GM19468 (cell line): ENCODE measurements around the gene MALRD1.

Experiments used
- ATAC-seq: cut with Tn5 transposase; IDR thresholded peaks from one replicate; pipeline ENCODE4 v1.9.1; 2021; ENCODE audit warnings: mild to moderate bottlenecking, moderate library complexity, moderate number of reproducible peaks; ENCODE audit not compliant: unreplicated experiment; ENCODE audit errors: extremely low read depth

The MALRD1 gene

GRCh38 chr10:19549503-19549902, 500.9 kb downstream of the MALRD1 start:
- no peak for ATAC-seq

GRCh38 chr10:19556666-19557065, 508.1 kb downstream of the MALRD1 start:
- no peak for ATAC-seq

GRCh38 chr10:19561181-19561580, 512.6 kb downstream of the MALRD1 start:
- ATAC-seq, result no peak

DNA sequence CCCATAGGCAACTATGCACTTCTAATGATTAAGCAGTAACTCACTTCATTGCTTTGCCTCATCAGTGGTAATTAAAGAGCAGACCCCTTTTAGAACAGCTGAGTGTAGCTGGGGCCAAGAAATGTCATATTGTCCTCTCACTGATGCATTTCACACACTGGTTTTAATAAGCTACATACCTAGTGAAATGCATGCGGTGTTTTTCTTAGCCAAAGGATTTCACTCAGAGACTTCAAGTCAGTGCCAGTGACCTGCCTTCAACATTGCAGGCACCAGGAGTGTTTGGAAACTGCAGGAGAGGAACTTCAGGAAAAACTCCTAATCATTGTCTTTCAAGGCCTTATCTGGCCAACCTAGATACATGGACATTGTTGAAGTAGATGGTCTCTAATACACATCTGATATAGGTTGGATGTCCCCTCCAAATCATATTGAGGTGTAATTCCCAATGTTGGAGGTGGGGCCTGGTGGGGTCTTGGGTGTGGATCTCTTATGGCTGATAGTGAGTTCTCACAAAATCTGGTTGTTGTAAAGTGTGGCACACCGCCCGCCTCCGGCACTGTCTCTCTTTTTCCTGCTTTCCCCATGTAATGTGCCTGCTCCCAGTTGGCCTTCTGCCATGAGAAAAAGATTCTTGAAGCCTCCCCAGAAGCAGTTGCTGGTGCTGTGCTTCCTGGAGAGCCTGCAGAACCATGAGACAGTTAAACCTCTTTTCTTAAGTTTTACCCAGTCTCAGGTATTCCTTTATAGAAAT, 515.0 kb downstream of the MALRD1 start:
- ATAC-seq, result no peak

DNA sequence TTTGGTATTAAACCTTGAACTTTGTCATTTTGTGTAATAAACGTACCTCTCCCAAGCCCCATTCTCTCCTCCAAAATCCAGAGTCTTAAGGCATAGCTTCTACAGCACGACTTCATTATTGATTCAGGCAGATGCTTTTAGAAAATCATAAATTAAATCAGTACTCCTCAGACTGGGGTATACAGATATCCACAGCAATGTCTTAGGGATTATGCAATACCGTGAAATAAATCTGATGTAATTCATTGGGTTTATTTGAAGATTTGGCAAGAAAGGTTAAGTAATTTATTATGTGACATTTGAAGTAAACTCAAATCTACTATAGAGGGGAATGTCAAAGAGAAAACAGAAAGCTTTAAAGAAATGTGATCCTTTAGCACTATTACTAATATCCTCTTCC, 521.5 kb downstream of the MALRD1 start:
- no peak for ATAC-seq

- ATAC-seq, result no peak
Measured at GRCh38 chr10:19570991-19571390, 522.4 kb downstream of the MALRD1 start.

DNA sequence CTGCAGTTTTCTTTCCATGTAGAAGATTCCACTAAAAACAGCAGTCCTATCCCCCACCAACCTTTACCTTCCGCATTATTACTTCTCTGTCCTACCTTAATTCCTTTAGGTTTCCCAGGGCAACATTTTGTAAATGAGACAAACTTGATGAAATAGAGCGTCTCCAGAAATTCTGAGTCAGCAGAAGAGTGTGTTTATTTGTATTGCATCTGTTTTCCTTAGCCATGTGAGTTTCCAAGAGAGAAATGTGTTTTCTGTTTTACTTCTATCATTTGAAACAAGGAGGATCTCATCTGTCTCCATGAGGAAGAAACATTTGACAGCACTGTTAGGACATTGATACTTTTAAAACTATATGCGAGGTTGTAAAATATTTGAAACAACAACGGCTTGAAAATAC, 523.5 kb downstream of the MALRD1 start:
- no peak for ATAC-seq

- ATAC-seq, result no peak
Measured at GRCh38 chr10:19576576-19576975, 528.0 kb downstream of the MALRD1 start.

DNA sequence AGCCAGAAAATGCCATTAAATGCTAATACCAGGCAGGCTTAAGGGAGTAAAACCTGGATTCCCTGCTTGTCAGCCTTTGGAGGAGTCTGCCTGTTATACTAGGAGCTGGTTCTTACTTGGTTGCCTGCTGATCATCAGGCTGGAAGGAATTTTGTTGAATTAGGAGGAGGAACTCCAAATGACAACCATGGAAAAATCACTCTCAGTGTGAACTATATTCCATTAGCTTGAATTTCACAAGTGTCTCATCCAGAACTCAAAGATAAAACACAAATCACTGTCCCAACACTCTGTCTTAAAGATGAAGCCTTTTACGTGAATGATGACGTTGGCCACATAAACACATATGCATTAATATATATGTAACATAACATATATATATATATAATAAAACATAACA, 528.8 kb downstream of the MALRD1 start:
- ATAC-seq, result no peak

DNA sequence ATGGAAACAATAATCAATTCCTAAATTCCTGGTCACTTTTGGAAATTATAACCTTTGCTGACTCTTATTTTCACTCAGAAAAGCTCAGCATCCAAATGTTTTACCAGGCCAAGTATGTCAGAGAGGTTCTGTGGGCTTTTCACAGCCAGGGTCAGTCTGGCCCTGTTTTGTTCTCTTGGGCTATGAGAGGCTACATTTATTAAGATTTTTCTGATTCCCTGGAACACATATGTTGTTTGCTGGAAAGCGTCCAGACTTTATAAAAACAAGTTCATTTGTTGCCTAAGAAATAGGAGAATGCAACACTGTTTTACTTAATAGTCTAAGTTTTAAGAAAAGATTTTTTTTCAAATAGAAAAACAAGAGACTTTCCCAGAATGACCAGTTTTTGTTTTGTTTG, 529.2 kb downstream of the MALRD1 start:
- no peak for ATAC-seq

DNA sequence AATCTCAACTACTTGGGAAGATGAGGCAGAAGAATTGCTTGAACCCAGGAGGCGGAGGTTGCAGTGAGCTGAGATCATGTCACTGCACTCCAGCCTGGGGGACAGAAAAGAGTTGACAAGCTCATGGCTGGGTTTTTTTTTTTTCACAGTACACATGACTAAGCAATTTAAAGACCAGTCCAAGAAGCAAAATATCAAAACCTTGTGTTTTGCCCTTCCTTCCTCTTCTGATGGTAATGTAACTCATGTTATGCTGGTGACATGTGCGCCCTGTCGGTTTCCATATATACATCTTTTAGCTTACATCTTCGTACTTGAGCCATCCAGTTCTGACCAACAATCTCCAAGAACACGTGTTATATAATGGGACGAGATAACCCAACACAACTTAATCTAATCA, 530.0 kb downstream of the MALRD1 start:
- no peak for ATAC-seq

DNA sequence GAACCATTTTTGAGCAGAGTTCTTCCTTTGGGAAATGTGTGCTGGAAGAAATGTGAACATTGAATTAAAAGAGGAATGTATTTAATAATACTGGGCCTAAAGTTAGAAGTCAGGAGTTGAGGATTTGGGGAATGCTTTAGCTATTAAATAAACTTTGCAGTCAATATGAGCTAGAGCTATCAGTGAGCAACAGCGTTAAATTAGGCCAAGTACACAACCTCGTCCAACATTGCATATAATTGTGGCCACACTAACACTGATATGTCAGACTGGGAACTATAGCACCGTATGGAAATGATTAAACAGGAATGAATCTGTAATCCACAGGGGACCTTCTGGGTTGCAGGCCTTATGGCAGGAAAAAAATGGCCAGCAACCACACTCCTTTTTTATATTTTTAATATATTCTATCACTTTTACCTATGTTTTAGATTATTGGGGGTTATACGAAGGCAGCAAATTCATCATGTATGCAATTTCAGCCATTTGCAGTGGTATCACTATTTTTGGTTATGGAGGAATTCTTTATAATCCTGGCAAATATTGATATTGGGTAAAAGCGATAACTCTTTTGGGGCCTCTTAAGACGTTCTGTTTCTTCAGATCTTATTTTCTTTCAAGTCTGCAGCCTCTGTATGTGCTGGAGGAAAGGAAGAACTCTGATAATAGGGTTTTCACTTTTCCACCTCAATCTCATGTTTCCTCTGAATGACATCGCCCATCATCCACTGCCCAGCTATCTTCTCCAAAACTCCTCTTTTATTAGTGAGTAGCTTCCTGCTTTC, 531.4 kb downstream of the MALRD1 start:
- ATAC-seq, result no peak

GRCh38 chr10:19580691-19581090, 532.1 kb downstream of the MALRD1 start:
- no peak for ATAC-seq

DNA sequence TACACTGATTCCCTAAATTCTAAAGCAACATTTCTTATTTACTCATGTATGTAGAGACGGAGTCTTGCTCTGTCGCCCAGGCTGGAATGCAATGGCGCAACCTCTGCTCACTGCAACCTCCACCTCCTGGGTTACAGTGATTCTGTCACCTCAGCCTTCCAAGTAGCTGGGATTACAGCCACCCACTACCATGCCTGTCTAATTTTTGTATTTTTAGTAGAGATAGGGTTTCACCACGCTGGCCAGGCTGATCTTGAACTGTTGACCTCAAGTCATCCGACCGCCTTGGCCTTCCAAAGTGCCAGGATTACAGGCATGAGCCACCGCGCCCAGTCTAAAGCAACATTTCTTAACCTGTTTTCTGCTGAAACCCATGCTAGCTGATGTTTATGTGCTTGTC, 540.0 kb downstream of the MALRD1 start:
- no peak for ATAC-seq

- ATAC-seq, result no peak
Measured at GRCh38 chr10:19592276-19592675, 543.7 kb downstream of the MALRD1 start.

DNA sequence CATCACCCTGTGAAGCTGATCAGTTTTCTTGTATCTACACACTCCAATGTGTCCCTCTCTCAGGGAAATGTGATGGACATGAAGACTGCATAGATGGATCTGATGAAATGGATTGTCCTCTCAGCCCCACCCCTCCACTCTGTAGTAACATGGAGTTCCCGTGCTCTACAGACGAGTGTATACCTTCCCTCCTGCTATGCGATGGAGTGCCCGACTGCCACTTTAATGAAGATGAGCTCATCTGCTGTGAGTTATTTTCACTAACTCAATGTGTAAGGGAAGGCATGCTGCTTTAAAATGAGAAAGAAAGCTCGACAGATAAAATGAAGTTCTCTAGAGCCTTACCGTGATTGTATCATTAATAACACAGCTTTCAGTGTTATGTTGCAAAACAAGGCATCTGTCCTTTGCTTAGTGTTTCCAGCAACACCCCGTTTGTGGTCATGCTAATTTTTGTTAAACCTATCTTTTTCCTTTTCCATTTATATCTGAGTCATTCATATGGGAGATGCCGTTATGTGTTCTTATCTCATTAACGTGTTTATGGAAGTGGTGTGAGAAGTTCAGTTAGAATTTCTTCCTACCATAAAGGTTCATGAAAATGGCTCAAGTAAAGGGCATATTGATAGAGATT, 546.7 kb downstream of the MALRD1 start:
- ATAC-seq, result no peak

- no peak for ATAC-seq
Measured at GRCh38 chr10:19605806-19606205, 557.2 kb downstream of the MALRD1 start.

GRCh38 chr10:19606968-19607367, 558.4 kb downstream of the MALRD1 start:
- no peak for ATAC-seq

- ATAC-seq, result no peak
Measured at GRCh38 chr10:19611775-19612174, 563.2 kb downstream of the MALRD1 start.

DNA sequence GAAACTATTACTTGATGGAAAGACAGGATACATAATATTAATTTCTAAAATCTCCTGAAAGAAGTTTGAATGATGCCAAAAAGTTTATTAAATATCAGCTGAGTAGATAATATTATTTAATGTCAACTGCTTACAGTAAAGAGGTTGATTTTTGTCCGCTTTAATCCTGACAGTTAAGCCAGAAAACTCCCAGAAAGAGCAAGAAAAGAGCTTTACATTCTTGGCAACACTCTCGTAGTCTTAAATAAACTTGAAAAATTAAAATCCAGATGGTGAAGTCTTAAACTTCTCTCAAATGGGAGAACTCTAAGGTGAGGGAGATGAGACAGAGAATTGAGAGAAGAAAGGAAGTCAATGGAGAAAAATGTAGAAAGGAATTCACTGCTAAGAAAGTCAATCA, 568.4 kb downstream of the MALRD1 start:
- ATAC-seq, result no peak

DNA sequence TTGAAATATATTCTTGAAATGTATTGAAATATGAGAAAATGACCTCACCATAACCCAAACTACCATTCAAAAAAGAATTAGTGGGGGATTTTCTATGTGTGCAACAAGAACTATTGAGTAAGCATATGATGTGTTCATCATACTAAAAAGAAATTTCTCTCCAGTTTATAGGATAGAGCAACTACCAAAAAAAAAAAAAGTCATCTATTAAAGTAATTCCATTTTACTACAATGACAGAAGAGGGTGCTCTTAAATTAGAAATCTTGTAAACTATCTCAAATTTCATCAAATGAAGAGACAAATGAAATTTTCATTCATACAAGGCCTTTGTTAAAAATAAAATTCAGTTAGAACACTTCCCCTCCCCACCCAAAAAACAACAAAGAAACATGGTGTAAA, 572.2 kb downstream of the MALRD1 start:
- no peak for ATAC-seq
